GM12872 (cell line): ENCODE measurements around the gene RPEL1.

Experiments used
- CTCF ChIP-seq: IDR thresholded peaks from 3 replicates; pipeline ENCODE4 v1.5.1; 2011; ENCODE audit warnings: low read depth, mild to moderate bottlenecking, low read length, moderate library complexity; ENCODE audit not compliant: insufficient read depth

RPEL1 gene

GRCh38 chr10:103204353-103205255 is 41.1 kb upstream of the RPEL1 start:
- no peak for TF ChIP-seq CTCF

DNA sequence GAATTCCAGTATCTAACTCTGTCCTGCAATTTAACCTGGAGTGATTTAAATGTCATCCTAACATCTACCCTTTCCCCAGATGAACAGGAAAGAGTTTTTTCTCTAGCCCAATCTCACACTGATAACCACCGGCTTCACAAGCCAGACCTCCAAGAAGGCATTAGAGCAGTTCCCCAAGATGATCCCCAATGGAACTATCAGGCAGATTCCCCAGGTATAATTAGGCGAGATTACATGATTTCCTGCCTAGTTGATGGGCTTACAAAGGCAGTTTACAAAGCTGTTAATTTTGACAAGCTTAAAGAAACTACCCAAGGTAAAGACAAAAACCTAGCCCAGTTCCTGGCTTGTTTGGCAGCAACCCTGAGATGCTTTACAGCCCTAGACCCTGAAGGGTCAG is 38.5 kb upstream of the RPEL1 start:
- no peak for TF ChIP-seq CTCF

GRCh38 chr10:103215601-103216000 is 30.1 kb upstream of the RPEL1 start:
- no peak for TF ChIP-seq CTCF

DNA sequence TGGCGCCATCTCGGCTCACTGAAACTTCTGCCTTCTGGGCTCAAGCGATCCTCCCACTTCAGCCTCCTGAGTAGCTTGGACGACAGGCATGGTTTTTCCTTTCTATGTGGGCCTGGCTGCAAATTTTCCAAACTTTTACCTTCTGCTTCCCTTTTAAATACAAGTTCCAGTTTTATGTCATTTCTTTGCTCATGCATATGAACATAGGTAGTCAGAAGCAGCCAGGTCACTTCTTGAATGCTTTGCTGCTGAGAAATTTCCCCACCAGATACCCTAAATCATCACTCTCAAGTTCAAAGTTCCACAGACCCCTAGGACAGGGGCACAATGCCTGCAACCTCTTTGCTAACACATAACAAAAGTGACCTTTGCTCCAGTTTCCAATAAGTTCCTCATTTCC is 21.6 kb upstream of the RPEL1 start:
- TF ChIP-seq CTCF: no peak

DNA sequence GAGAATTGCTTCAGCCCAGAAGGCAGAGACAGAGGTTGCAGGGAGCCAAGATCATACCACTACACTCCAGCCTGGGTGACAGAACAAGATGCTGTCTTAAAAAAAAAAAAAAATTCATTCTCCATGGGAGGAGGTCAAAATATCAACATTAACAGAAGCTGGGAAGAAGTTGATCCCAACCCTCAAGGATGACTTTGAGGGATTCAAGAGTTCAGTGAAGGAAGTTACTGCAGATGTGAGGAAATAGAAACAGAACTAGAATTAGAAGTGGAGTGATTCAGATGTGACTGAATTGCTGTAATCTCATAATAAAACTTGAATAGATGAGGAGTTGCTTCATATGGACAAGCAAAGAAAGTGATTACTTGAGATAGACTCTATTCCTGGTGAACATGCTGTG is 19.7 kb upstream of the RPEL1 start:
- TF ChIP-seq CTCF: no peak

DNA sequence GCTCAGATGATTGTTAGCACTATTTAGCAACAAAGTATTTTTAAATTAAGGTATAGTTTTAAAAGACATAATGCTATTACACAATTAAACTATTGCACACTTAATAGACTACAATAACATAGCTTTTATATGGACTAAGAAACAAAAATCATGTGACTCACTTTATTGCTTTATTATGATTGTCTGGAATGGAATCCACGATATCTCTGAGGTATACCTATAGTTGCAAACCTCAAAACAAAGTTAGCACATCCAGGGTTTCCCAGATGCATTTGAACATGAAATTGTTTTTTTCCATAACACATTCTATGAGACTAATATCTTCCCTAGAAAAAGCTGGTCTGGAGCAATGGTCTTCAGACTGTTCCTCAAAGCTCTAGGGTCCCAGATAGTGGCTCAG is 18.3 kb upstream of the RPEL1 start:
- no peak for TF ChIP-seq CTCF

GRCh38 chr10:103231047-103231551 is 14.6 kb upstream of the RPEL1 start:
- TF ChIP-seq CTCF: no peak
